Endothelial cell of hepatic sinusoid (primary cell): Measurements from ENCODE around the gene S1PR4.
"Not testable (repeated sequence)": the region's sequence is repeated elsewhere in the genome, so short reads cannot be mapped to it uniquely, and the experiment has no call there.

Experiments used
- in situ Hi-C: cut with HindIII; loops from 2 replicates; pipeline ENCODE4 v1.10.0; 2017; ENCODE audit warnings: low sequenced_read_pairs

S1PR4 gene

DNA sequence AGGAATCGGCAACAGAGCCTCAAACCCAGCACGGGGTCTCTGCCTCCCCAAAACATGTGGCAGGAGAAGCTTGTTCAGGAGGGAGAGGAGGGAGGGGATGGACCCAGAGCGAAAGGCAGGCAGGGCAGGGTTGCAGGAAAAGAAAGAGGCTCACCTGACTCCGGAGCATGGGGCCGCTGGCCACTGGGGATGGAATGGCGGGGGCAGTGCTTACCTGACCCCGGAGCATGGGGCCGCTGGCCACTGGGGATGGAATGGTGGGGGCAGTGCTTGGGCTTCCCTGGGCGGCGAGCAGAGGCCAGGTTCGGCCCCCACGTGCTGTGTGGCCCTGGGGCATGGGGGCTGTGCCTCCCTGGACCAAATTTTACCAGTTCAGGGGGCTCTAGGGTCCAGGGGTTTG lies 32.6 kb downstream of the S1PR4 start:
- in situ Hi-C loops: no loop called here

DNA sequence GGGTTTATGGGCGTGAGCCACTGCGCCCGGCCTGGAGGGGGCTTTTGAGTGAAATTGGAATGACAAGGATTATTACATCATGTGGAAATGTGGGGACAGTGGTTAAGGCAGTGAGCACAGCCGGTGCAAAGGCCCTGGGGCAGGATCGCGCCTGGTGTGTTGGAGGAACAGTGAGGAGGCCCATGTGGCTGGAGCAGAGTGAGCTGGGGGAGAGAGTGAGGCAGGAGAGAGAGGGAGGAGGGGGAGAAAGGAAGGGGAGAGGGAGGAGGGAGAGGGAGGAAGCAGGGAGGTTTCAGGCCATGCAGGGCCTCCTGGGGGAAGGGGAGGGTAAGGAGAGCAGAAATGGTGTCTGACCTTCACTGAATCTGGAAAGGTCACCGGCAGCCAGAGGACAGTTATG lies 34.6 kb downstream of the S1PR4 start:
- in situ Hi-C loops: no loop called here

DNA sequence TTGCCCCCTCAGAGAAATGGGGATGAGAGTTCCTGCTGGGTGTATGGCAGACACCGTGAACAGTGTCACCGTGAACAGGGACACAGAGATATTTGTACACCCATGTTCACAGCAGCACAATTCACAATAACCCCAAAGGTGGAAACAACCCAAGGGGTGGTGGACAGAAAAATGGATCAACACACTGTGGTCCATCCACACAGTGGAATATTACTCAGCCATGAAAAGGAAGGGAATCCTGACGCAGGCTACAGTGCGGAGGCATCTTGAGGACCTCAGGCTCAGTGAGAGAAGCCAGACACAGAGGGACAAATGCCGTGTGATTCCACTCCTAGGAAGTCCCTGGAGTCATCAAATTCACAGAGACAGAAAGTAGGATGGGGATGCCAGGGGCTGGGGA lies 38.3 kb downstream of the S1PR4 start:
- in situ Hi-C loops: no loop called here

DNA sequence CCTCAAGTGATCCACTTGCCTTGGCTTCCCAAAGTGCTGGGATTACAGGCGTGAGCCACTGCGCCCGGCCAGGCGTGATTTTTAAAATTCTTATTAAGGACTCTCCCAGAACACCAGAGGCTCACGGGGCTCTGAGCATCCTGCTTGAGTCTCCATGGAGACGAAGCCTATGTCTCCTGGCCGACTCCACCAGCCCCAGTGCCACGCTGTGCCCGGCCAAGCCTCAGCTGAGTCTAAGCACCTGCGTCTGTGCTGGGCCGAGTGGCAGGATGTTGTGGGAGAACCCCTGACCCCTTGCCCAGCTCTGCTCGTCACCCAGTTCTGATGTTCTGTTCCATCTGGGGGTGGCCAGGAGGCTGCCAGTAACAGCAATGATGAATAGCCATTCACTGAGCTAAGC lies 42.0 kb downstream of the S1PR4 start:
- in situ Hi-C loops: no loop called here

DNA sequence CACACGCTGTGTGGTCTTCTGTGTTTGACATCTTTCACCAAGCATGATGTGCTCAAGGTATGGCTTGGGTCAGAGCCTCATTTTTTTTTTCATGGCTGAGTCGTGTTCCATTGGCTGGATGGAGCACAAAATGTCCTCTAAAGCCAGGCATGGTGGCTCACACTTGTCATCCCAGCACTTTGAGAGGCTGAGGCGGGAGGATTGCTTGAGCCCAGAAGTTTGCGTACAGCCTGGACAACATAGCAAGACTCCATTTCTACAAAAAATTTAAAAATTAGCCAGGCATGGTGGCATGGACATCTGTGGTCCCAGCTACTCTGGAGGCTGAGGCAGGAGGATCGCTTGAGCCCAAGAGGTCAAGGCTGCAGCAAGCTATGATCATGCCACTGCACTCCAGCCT lies 43.0 kb downstream of the S1PR4 start:
- in situ Hi-C loops: not testable (repeated sequence)

DNA sequence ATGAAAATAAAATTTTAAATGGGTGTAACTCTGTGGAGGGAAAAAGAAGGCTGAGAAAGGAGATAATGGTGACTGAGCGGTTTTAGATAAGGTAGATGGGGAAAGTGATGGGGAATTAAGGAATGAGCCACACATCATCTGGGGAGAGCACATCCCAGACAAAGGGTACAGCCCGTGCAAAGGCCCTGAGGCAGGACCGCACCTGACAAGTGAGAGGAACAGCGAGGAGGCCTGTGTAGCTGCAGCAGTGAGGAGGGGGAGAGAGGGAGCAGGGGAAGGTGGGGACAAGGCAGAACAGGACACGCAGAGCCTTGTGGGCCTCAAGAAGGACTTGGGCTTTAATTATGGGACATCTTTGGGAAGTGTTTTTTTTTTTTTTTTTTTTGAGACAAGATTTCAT lies 44.1 kb downstream of the S1PR4 start:
- in situ Hi-C loops: no loop called here

DNA sequence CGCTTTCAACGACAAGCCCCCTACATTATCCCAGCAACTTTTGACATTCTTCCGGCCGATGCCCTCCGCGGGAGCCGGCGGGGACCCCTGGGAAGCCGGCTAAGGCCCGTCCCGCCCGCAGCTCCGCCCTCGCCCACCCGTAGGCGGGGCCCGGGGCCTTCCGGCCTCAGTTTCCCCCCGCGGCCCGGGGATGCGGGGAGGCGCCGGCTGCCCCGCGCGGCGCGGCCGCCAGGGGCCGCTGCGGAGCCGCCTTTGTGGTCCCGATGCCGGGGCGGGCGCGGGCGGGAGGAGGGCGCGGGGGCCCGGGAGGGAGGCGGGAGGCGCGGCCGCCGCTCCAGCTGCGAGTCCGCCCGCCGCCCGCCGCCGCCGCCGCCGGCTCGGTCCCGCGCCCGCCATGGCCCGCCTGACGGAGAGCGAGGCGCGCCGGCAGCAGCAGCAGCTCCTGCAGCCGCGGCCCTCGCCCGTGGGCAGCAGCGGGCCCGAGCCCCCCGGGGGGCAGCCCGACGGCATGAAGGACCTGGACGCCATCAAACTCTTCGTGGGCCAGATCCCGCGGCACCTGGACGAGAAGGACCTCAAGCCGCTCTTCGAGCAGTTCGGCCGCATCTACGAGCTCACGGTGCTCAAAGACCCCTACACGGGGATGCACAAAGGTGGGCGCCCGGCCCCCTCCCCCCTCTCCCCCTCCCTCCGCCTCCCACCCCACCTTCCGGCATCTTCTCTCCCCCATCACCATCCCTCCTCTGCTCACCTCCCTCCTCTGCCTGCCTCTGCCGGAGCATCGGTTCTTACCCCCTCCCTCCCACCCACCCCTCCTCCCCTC lies 46.0 kb downstream of the S1PR4 start, which contains the start of gene CELF5:
TSS of gene CELF5 (plus strand) at position 316 of the 823 bp plus-strand sequence. CDS start at position 395, 79 bp downstream.
- in situ Hi-C loops: no loop called here

DNA sequence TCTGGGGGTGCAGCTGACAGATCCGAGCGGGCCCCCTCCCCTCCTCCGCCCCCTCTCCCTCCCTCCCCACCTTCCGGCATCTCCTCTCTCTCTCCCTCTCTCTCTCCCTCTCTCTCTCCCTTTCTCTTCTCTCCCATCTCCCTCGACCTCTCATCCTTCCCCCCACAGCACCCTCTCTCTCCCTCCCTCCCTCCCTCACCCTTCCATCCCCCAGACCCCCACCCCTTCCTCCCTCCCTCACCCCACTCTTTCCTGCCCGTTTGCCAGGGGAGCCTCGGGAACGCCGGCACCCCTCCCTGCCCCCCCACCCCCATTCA lies 46.6 kb downstream of the S1PR4 start:
- in situ Hi-C loops: no loop called here

DNA sequence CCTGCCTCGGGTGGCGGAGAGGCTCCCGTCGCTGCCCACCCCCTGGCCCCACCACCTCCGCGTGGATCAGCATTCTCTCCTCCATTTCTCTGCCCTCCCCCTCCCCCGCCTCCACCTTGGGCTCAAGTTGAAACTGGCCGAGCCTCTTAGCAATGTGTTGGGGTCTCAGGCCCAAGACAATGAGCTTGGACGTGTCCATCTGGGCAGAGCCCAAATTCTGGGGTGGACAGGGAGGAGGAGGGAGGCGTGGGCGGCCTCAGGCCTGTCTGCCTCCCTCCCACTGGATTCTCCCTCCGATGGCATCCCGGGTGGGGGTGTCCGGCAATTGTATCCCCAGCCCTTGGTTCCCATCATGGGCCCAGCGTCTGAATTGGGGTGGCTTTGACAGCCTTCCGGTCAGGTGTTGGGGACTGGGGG lies 47.1 kb downstream of the S1PR4 start:
- in situ Hi-C loops: no loop called here

DNA sequence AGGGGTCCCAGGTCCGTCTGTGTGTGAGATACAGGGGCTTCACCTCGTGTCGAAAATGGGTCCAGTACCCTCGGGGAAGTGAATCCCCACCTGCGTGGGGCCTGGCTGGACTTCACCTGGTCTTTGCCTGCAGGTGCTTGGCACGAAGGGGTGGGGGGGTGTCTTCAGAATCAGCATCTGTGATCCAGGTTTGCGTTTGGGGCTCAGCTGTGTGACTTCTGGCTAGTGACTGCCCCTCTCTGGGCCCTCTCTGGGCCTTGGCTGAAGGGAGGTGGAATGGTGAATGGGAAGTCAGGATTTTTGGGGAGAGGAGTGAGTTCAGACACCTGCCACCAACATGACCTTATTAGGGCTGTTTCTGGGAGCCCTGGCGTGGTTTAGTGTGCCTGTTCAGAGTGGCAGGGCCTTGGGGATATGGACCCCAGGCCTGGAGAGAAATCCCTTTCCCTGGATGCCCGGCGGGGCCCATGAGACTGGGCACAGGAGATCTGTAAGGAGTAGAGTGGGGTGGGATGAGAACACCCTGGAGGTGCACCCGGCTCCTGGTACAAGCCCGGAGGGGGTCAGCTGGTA lies 48.6 kb downstream of the S1PR4 start:
- in situ Hi-C loops: no loop called here

DNA sequence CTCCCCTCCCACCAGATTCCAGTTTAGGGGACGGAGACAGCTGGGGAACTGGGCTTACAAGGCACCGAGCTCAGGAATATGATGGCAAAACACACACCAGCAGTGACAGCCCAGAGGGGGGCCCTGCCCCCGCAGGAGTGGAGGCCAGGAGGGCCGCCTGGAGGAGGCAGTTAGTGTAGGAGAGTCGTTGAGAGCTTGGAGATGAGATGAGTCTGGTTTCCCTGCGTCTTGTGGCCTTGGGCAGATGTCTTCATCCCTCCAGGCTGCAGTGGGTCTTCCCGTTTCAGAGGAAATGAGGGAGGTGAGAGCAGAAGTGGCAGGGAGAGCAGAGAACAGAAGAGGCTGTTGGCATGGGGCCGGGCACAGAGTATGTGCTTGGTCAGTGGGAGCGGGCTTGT lies 50.8 kb downstream of the S1PR4 start:
- in situ Hi-C loops: no loop called here
